HG02759 (cell line): ENCODE data around the gene SLC1A1.
"Not testable (repeated sequence)": the region's sequence is repeated elsewhere in the genome, so short reads cannot be mapped to it uniquely, and the experiment has no call there.

Source experiments
- ATAC-seq: cut with Tn5 transposase; IDR thresholded peaks from one replicate; pipeline ENCODE4 v1.9.1; 2021; ENCODE audit warnings: mild to moderate bottlenecking, moderate library complexity; ENCODE audit not compliant: unreplicated experiment

Gene SLC1A1

DNA sequence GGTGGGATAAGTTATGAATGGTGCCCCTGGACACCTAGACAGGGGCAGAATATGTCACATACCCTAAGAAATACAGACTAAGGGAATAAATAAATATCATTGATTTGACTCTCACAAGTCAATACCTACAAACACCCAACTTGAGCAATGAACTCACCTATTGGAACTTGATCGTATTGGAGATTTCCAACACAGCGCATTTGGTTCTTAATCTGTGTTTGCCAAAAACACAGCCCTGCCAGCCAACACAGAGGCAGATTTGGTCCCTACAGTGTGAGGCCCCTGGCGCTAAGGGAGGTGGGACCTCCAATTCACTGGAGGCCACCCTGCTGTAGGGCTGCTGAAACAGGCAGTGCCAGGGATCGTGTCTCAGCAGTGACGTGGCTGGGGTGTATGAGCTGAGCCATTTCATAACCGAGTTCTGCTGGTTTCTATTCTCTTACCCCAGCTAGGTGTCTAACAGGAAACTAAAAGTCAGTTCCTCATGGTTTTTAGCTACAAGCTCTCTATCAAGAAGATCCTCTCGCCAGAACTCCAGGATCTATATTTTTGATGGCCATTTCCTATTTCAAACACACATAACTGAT, 84.5 kb downstream of the SLC1A1 start:
- no peak for ATAC-seq

- ATAC-seq, result no peak
These were observed 85.7 kb downstream of the SLC1A1 start for GRCh38 chr9:4575997-4576396.

GRCh38 chr9:4576448-4576847, 86.2 kb downstream of the SLC1A1 start:
- no peak for ATAC-seq

DNA sequence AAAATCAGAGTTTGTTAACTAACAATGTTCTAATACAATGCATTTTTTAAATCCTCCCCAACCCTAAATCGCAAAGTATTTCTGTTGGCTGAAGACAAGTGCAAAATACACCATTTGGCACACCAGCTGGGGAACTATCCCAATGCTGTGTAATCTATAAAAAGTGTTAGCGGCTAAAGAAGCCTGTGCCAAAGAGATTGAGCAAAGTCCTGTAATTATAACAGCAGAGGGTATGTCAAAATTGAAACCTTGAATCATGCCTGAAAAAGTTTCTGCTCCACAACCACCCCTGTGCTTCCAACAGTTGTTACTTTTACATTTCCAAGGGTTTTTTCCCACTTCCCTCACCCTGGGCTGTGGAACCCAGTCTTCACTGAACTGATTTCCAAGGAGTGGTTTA, 88.7 kb downstream of the SLC1A1 start:
- ATAC-seq, result no peak

GRCh38 chr9:4581035-4581760, 90.9 kb downstream of the SLC1A1 start:
- ATAC-seq, result no peak

DNA sequence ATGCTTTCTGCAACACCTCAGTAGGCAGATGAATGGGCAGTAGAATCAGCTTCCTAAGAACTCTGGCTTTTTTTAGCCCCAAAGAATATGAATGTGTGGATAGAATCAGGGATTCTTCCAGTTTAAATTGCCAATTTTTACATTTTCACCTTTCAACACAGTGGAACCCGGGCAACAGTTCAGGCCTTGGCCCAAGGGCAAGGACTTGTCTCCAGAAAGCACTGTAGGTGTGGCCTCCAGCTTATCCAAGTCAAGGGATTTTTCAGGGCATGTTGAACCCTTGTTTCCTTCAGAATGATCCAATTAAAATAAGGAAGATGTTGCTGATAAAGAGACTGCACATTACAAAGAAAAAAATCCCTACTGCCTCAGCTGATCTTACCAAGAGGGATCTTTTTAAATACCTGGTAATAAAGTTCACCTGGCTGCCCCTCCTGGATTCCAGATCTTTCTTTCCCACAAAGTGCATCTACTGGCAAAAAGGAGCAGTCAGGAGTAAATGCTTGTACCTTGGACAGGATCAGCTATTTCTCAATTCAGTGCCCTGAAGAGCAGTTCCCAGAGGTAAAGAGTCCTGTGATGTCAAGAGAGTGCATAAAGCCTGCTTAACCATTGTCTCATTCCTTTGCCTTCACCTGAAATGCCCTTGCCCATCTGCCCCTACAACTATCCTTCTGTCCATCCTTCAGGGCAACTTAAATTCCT, 91.7 kb downstream of the SLC1A1 start:
- ATAC-seq, result no peak

- ATAC-seq, result no peak
These were observed 92.7 kb downstream of the SLC1A1 start for GRCh38 chr9:4583001-4583400.

- ATAC-seq, result no peak
These were observed 94.4 kb downstream of the SLC1A1 start for GRCh38 chr9:4584636-4585035.

DNA sequence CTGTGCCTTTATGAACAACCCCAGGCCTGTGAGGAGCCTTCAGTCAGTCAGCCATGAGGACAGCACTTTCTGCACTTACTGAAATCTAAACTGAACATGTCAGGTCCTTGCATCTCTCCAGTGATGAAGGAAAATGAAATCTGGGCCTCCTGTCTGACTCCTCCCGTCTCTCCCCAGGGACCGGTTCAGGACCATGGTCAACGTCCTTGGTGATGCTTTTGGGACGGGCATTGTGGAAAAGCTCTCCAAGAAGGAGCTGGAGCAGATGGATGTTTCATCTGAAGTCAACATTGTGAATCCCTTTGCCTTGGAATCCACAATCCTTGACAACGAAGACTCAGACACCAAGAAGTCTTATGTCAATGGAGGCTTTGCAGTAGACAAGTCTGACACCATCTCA, 94.9 kb downstream of the SLC1A1 start:
- no peak for ATAC-seq

GRCh38 chr9:4588721-4589120, 98.5 kb downstream of the SLC1A1 start:
- ATAC-seq, result no peak

GRCh38 chr9:4590430-4591122, 100.3 kb downstream of the SLC1A1 start:
- no peak for ATAC-seq

GRCh38 chr9:4591123-4591500, 100.8 kb downstream of the SLC1A1 start:
- ATAC-seq, result no peak

DNA sequence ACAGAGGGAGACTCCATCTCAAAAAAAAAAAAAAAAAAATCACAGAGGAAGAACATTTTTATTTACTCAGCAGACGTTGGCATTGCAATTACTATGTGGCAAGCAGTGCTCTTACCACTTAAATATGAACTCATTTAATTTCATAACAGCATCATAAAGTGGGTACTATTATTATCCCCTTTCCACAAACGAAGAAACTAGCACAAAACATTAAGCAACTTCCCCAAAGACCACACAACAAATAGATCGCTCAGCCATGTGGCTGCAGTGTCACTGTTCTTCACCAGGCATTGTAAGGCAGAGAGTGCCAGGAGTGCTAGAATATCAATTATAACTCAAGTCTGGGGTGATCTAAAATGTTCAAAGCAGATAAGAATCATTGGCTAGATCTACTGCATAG, 102.0 kb downstream of the SLC1A1 start:
- ATAC-seq, result no peak

DNA sequence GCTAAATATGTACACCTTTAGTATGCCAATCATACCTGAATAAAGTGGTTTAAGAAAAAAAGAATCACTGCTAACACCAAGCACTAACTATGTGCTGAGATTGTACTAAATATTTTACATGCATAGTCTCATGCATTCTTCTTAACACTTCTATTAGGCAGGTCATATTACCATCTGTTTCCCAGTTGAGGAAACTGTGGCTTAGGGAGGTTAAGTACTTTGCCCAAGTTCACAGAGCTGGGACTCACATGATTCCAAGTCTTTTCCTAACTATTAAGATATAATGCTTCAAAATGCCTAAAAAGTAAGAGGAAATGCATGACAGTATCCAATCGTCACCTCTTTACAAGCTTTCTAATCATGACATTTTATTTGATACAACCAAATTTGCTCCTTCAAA, 102.6 kb downstream of the SLC1A1 start:
- ATAC-seq, result no peak

DNA sequence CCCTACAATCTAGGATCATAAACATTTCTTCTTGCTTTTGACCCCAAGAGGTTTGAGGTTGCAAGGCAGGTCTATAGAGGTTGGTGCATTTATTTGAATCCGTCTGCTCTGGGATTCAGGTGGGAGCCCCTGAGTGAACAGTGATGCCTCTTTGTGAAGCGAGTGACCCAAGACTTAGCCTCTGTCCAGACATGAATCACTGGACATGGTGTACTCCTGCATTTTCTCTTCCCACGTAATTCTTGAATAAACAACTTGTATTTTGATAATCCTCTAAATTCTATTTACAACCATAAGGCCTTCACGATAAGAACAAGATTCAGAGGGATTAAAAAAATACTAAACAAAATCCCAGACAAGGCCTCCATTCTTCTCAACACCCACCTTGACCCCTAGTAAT, 104.3 kb downstream of the SLC1A1 start:
- ATAC-seq, result no peak

GRCh38 chr9:4594994-4595393, 104.7 kb downstream of the SLC1A1 start:
- no peak for ATAC-seq

GRCh38 chr9:4596165-4596922, 106.1 kb downstream of the SLC1A1 start:
- ATAC-seq, result no peak

GRCh38 chr9:4600368-4600767, 110.1 kb downstream of the SLC1A1 start:
- ATAC-seq, result no peak

DNA sequence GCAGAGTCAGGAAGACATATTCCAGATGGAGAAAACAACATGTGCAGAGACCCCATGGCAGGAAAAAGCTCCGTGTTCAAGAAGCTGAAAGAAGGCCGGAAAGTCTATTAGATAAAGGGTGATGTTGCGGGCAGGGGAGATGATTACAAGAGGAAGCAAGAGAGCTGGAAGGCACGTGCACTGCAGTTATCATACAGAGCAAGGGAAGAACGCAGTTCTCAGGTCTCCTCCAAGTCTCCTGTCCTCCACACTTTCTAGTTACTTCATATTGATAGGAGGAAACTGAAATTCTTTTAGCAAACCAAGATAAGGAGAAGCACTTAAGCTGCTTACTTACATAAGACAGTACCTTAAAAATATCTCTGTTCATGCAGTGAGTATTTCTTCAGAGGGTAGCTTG, 113.6 kb downstream of the SLC1A1 start:
- ATAC-seq, result no peak

DNA sequence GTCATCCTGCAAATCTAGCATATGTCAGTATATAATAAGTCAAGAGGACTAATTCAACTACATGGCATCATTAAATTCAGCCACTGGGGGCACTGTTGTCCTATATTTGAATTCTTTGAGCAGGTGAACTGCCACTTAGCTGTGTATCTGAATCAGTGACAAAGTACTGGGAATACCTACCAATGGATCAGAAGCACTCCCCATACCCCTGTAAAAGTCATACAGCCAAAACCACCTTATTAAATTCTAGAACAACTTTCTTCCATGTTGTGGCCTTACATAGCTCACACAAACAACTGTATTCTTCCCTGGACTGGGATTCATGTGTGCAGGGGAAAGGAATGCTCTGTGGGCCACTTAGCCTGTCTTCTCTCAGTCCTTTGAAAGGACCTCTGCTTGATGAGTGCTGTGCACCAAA, 114.4 kb downstream of the SLC1A1 start:
- ATAC-seq, result peak; percentile 85

GRCh38 chr9:4606033-4606432, 115.8 kb downstream of the SLC1A1 start:
- not testable (repeated sequence) for ATAC-seq
